Measurements from ENCODE around the gene TBX15.

TBX15 gene

GRCh38 chr1:118974661-118975060 is 13.5 kb downstream of the TBX15 start:
- no peak for TF ChIP-seq CTCF (IDR thresholded peaks at IDR 0.05; ENCODE audit: borderline replicate concordance, control extremely low read depth, extremely low read depth, insufficient read depth, missing control alignments)
- no peak for DNase-seq (ENCODE audit: low spot score)
- in situ Hi-C loops (cut with MboI; ENCODE audit: low sequenced_read_pairs, unreplicated experiment), result no loop called here

GRCh38 chr1:118973531-118974137 is 14.5 kb downstream of the TBX15 start:
- in situ Hi-C loops (cut with MboI; ENCODE audit: low sequenced_read_pairs, unreplicated experiment), result no loop called here
- TF ChIP-seq CTCF (IDR thresholded peaks at IDR 0.05; ENCODE audit: borderline replicate concordance, control extremely low read depth, extremely low read depth, insufficient read depth, missing control alignments), result no peak
- no peak for DNase-seq (ENCODE audit: low spot score)

- in situ Hi-C loops (cut with MboI; ENCODE audit: low sequenced_read_pairs, unreplicated experiment), result no loop called here
- DNase-seq (ENCODE audit: low spot score), result no peak
- TF ChIP-seq CTCF (IDR thresholded peaks at IDR 0.05; ENCODE audit: borderline replicate concordance, control extremely low read depth, extremely low read depth, insufficient read depth, missing control alignments), result no peak
Observed at GRCh38 chr1:118973032-118973431, 15.1 kb downstream of the TBX15 start.

GRCh38 chr1:118970451-118970850 is 17.7 kb downstream of the TBX15 start:
- TF ChIP-seq CTCF (IDR thresholded peaks at IDR 0.05; ENCODE audit: borderline replicate concordance, control extremely low read depth, extremely low read depth, insufficient read depth, missing control alignments), result no peak
- in situ Hi-C loops (cut with MboI; ENCODE audit: low sequenced_read_pairs, unreplicated experiment), result no loop called here
- DNase-seq (ENCODE audit: low spot score), result no peak

GRCh38 chr1:118963456-118964430 is 24.4 kb downstream of the TBX15 start:
- in situ Hi-C loops (cut with MboI; ENCODE audit: low sequenced_read_pairs, unreplicated experiment), result no loop called here
- TF ChIP-seq CTCF (IDR thresholded peaks at IDR 0.05; ENCODE audit: borderline replicate concordance, control extremely low read depth, extremely low read depth, insufficient read depth, missing control alignments), result no peak
- no peak for DNase-seq (ENCODE audit: low spot score)

GRCh38 chr1:118963138-118963455 is 25.0 kb downstream of the TBX15 start:
- DNase-seq (ENCODE audit: low spot score), result no peak
- TF ChIP-seq CTCF (IDR thresholded peaks at IDR 0.05; ENCODE audit: borderline replicate concordance, control extremely low read depth, extremely low read depth, insufficient read depth, missing control alignments), result no peak
- in situ Hi-C loops (cut with MboI; ENCODE audit: low sequenced_read_pairs, unreplicated experiment), result no loop called here

All from GM13976 (cell line).